H1 (cell line): ENCODE measurements around the gene BDP1. TPM values are rescaled to one million over a fixed set of nuclear protein-coding genes. Genes with fewer than 3 reads are reported as not detected.

Experiments used
- CTCF ChIA-PET: fragments of 300-600 bp; sonication (Branson Sonifier 250); formaldehyde crosslinking; loops from one replicate; lab custom pipeline; 2021; ENCODE audit not compliant: partially characterized antibody; lab: Charles Lee
- POLR2A ChIA-PET: fragments of 300-600 bp; sonication (Branson Sonifier 250); formaldehyde crosslinking; loops from one replicate; lab custom pipeline; 2021; ENCODE audit warnings: inconsistent platforms; ENCODE audit not compliant: partially characterized antibody; lab: Charles Lee
- DNase-seq, 2 experiments: peaks; one replicate each; pipeline versions ENCODE4 v3.0.0 to v3.0.0-alpha.2; 2010 to 2022; ENCODE audit warnings: low spot score in 2 of 2, low read depth in 1 of 2, mixed read lengths in 1 of 2
- FAIRE-seq: peaks from 2 replicates; lab custom pipeline; 2011; peaks lifted over from hg19 to GRCh38; lab: Jason Lieb, UNC
- H2AFZ ChIP-seq: 2 replicates; pipeline ENCODE4 v1.8.1; 2012; ENCODE audit warnings: low read length, inconsistent platforms
- H2AK5ac ChIP-seq: 2 replicates; pipeline ENCODE4 v1.6.1; 2013; ENCODE audit warnings: low read depth, low read length
- H2BK120ac ChIP-seq: replicated peaks from 2 replicates; pipeline ENCODE3; 2013; ENCODE audit warnings: low read depth, low read length, inconsistent platforms
- H2BK12ac ChIP-seq: 2 replicates; pipeline ENCODE4 v1.6.1; 2013; ENCODE audit warnings: low read depth, low read length
- H2BK15ac ChIP-seq: 2 replicates; pipeline ENCODE4 v1.6.1; 2013; ENCODE audit warnings: low read length
- H2BK20ac ChIP-seq: 2 replicates; pipeline ENCODE4 v1.6.1; 2013; ENCODE audit warnings: low read length
- H2BK5ac ChIP-seq: 2 replicates; pipeline ENCODE4 v1.6.1; 2013; ENCODE audit warnings: low read depth, low read length
- H3K14ac ChIP-seq: 2 replicates; pipeline ENCODE4 v1.6.1; 2013; ENCODE audit warnings: inconsistent platforms; ENCODE audit not compliant: insufficient read length
- H3K18ac ChIP-seq: 2 replicates; pipeline ENCODE4 v1.6.1; 2013; ENCODE audit warnings: low read length; ENCODE audit errors: extremely low read depth
- H3K23ac ChIP-seq: 2 replicates; pipeline ENCODE4 v1.6.1; 2013; ENCODE audit warnings: inconsistent platforms; ENCODE audit not compliant: insufficient read length
- H3K23me2 ChIP-seq: 2 replicates; pipeline ENCODE4 v1.6.1; 2013; ENCODE audit warnings: low read depth, low read length
- H3K27ac ChIP-seq: 2 replicates; pipeline ENCODE4 v1.6.1; 2011; ENCODE audit warnings: low read depth, low read length, inconsistent platforms
- H3K27me3 ChIP-seq, 4 experiments: replicated peaks in 1 of 4; 1 replicate in 1 of 4; 2 replicates in 3 of 4; pipeline versions ENCODE4 v1.6.1 to v1.8.1; 2011 to 2013; ENCODE audit warnings: low read length in 3 of 4, mild to moderate bottlenecking in 3 of 4, inconsistent platforms in 2 of 4, mixed read lengths in 2 of 4, moderate library complexity in 1 of 4; ENCODE audit not compliant: control insufficient read depth in 3 of 4, insufficient read depth in 3 of 4; ENCODE audit errors: extremely low read depth in 1 of 4
- H3K36me3 ChIP-seq, 4 experiments: 2 replicates each; pipeline versions ENCODE4 v1.6.1 to v1.8.1; 2011 to 2013; ENCODE audit warnings: mild to moderate bottlenecking in 4 of 4, low read length in 3 of 4, moderate library complexity in 2 of 4, control low read depth in 1 of 4, inconsistent platforms in 1 of 4; ENCODE audit not compliant: insufficient read depth in 4 of 4, control insufficient read depth in 2 of 4
- H3K4ac ChIP-seq: replicated peaks from 2 replicates; pipeline ENCODE3; 2013; ENCODE audit warnings: low read length, low read depth, mixed read lengths, inconsistent platforms; ENCODE audit not compliant: insufficient read length
- H3K4me1 ChIP-seq, 4 experiments: replicated peaks in 1 of 4; 1 replicate in 1 of 4; 2 replicates in 3 of 4; pipeline versions ENCODE4 v1.6.1 to v1.8.1; 2011 to 2013; ENCODE audit warnings: low read length in 3 of 4, inconsistent platforms in 2 of 4, mixed read lengths in 1 of 4; ENCODE audit not compliant: insufficient read depth in 4 of 4, control insufficient read depth in 3 of 4
- H3K4me2 ChIP-seq, 2 experiments: 2 replicates each; pipeline versions ENCODE4 v1.6.1 to v1.8.1; 2011 to 2013; ENCODE audit warnings: low read depth in 2 of 2, low read length in 2 of 2, control low read depth in 1 of 2, inconsistent platforms in 1 of 2, mild to moderate bottlenecking in 1 of 2; ENCODE audit not compliant: insufficient read depth in 1 of 2
- H3K4me3 ChIP-seq, 4 experiments: fragments of 200-600, 300-600 bp in 1 of 4; sonication (generic), shearing (Covaris generic), sonication (Bioruptor Twin) in 1 of 4; 2 replicates each; pipeline versions ENCODE4 v1.5.1 to v1.8.1; 2011 to 2016; ENCODE audit warnings: low read length in 4 of 4, low read depth in 3 of 4, control low read depth in 2 of 4, inconsistent platforms in 2 of 4, mild to moderate bottlenecking in 2 of 4, mixed read lengths in 1 of 4, moderate library complexity in 1 of 4; ENCODE audit not compliant: insufficient read depth in 2 of 4; ENCODE audit errors: extremely low read depth in 1 of 4
- H3K56ac ChIP-seq: replicated peaks from 2 replicates; pipeline ENCODE3; 2013; ENCODE audit warnings: low read depth, mild to moderate bottlenecking, mixed read lengths, low read length, inconsistent platforms; ENCODE audit not compliant: insufficient read length
- H3K79me1 ChIP-seq: 2 replicates; pipeline ENCODE4 v1.6.1; 2013; ENCODE audit warnings: low read depth, low read length, control low read depth
- H3K79me2 ChIP-seq, 2 experiments: 2 replicates each; pipeline versions ENCODE4 v1.6.1 to v1.8.1; 2012 to 2013; ENCODE audit warnings: low read length in 2 of 2, mild to moderate bottlenecking in 2 of 2, inconsistent platforms in 1 of 2; ENCODE audit not compliant: insufficient read depth in 2 of 2, control insufficient read depth in 1 of 2
- H3K9ac ChIP-seq, 4 experiments: replicated peaks in 1 of 4; 1 replicate in 1 of 4; 2 replicates in 3 of 4; pipeline versions ENCODE4 v1.6.1 to v1.8.1; 2011 to 2013; ENCODE audit warnings: low read depth in 3 of 4, low read length in 3 of 4, control low read depth in 2 of 4, mild to moderate bottlenecking in 2 of 4, moderate library complexity in 2 of 4, inconsistent platforms in 1 of 4; ENCODE audit errors: extremely low read depth in 1 of 4
- H3K9me3 ChIP-seq, 2 experiments: 2 replicates each; pipeline versions ENCODE4 v1.6.1 to v1.8.1; 2012 to 2013; ENCODE audit warnings: mild to moderate bottlenecking in 2 of 2, moderate library complexity in 2 of 2, control low read depth in 1 of 2, inconsistent platforms in 1 of 2, low read depth in 1 of 2, low read length in 1 of 2, mixed read lengths in 1 of 2; ENCODE audit not compliant: insufficient read depth in 2 of 2
- H4K20me1 ChIP-seq, 2 experiments: replicated peaks in 1 of 2; 2 replicates each; pipeline versions ENCODE3 to v1.8.1; 2011 to 2013; ENCODE audit warnings: inconsistent platforms in 2 of 2, low read length in 2 of 2, mild to moderate bottlenecking in 1 of 2; ENCODE audit not compliant: insufficient read depth in 2 of 2, control insufficient read depth in 1 of 2
- H4K5ac ChIP-seq: 2 replicates; pipeline ENCODE4 v1.6.1; 2013; ENCODE audit warnings: low read length, low read depth, mixed read lengths, inconsistent platforms; ENCODE audit not compliant: insufficient read length
- H4K8ac ChIP-seq: 2 replicates; pipeline ENCODE4 v1.8.0; 2013; ENCODE audit warnings: mild to moderate bottlenecking, moderate library complexity, low read length, inconsistent platforms; ENCODE audit not compliant: insufficient read depth; ENCODE audit errors: extremely low read depth
- H4K91ac ChIP-seq: replicated peaks from 2 replicates; pipeline ENCODE3; 2013; ENCODE audit warnings: low read length, mixed read lengths, inconsistent platforms; ENCODE audit not compliant: insufficient read length
- BRCA1 ChIP-seq: IDR thresholded peaks from 2 replicates; pipeline ENCODE4 v1.6.1; 2012; ENCODE audit warnings: low read depth, low read length, improper control_type of control experiment
- GABPA ChIP-seq: IDR thresholded peaks from 2 replicates; pipeline ENCODE4 v1.6.1; 2011; ENCODE audit warnings: mild to moderate bottlenecking, low read length, moderate library complexity, borderline replicate concordance; ENCODE audit not compliant: insufficient read depth
- HDAC6 ChIP-seq: IDR thresholded peaks from one replicate; pipeline ENCODE4 v1.7.1; 2012; ENCODE audit warnings: low read depth, mild to moderate bottlenecking, inconsistent platforms, low read length, moderate library complexity
- JUN ChIP-seq: IDR thresholded peaks from 2 replicates; pipeline ENCODE4 v1.6.1; 2011; ENCODE audit warnings: low read depth, mild to moderate bottlenecking, improper control_type of control experiment, low read length
- NRF1 ChIP-seq: IDR thresholded peaks from 2 replicates; pipeline ENCODE4 v1.6.1; 2011; ENCODE audit warnings: mild to moderate bottlenecking, low read depth, low read length, improper control_type of control experiment
- RAD21 ChIP-seq, 2 experiments: IDR thresholded peaks in 1 of 2; conservative IDR thresholded peaks in 1 of 2; 2 replicates each; pipeline ENCODE4 v1.6.1; 2011; ENCODE audit warnings: low read depth in 2 of 2, low read length in 2 of 2, improper control_type of control experiment in 1 of 2, inconsistent platforms in 1 of 2, mild to moderate bottlenecking in 1 of 2, moderate library complexity in 1 of 2
- SIN3A ChIP-seq, 2 experiments: IDR thresholded peaks in 1 of 2; conservative IDR thresholded peaks in 1 of 2; 2 replicates each; pipeline ENCODE4 v1.6.1; 2011 to 2012; ENCODE audit warnings: low read length in 2 of 2, improper control_type of control experiment in 1 of 2, low read depth in 1 of 2, mild to moderate bottlenecking in 1 of 2
- SP1 ChIP-seq: IDR thresholded peaks from 2 replicates; pipeline ENCODE4 v1.6.1; 2011; ENCODE audit warnings: low read depth, low read length
- SP4 ChIP-seq: IDR thresholded peaks from 2 replicates; pipeline ENCODE4 v1.6.1; 2012; ENCODE audit warnings: low read length, inconsistent platforms
- SRF ChIP-seq: IDR thresholded peaks from 2 replicates; pipeline ENCODE4 v1.6.1; 2011; ENCODE audit warnings: mild to moderate bottlenecking, low read depth, low read length, moderate library complexity
- TAF1 ChIP-seq: IDR thresholded peaks from 2 replicates; pipeline ENCODE4 v1.6.1; 2011; ENCODE audit warnings: mild to moderate bottlenecking, low read depth, low read length
- TBP ChIP-seq: IDR thresholded peaks from 2 replicates; pipeline ENCODE4 v1.6.1; 2011; ENCODE audit warnings: low read depth, low read length, improper control_type of control experiment
- ZNF274 ChIP-seq: IDR thresholded peaks from 2 replicates; pipeline ENCODE4 v1.7.0; 2012; ENCODE audit warnings: low read length, borderline replicate concordance; ENCODE audit errors: extremely low read depth
- WGBS, 2 experiments: shearing (Covaris generic) in 1 of 2; methylation state at CpG; one replicate each; pipeline versions ENCODE4 v1.1.6 to v1.1.7; 2013 to 2015; ENCODE audit warnings: low lambda C conversion rate in 2 of 2, mixed read lengths in 2 of 2, inconsistent platforms in 1 of 2, low coverage in 1 of 2, missing lambda C conversion rate in 1 of 2; ENCODE audit not compliant: insufficient replicate concordance in 2 of 2, insufficient coverage in 1 of 2, insufficient read length in 1 of 2; ENCODE audit errors: extremely low coverage in 1 of 2, missing lambda C conversion rate in 1 of 2; 5-methylcytosine and 5-hydroxymethylcytosine counted together
- polyA plus RNA-seq, 7 experiments: library from polyadenylated mRNA; depleted of rRNA in 3 of 7; stranded (reverse) in 5 of 7; unstranded in 2 of 7; fragments of >200 nt in 5 of 7; fragments of 200-250 nt in 2 of 7; gene quantifications; 1 replicate in 5 of 7; 2 replicates in 1 of 7; 4 replicates in 1 of 7; pipeline versions ENCODE4 v1.2.1 to v1.2.3, GENCODE V29; 2011 to 2013; ENCODE audit warnings: missing spikeins in 2 of 7, mixed read lengths in 2 of 7
- total RNA-seq: library from RNA; stranded (reverse); fragmentation: NEBNext Ultra II Directional; extraction: Animal tissue kit (Norgen Biotek cat#: 25700); gene quantifications from 2 replicates; pipeline ENCODE4 v1.2.1, GENCODE V29; 2021
- TF ChIP-seq, protein P1 (sequence below): IDR thresholded peaks from 2 replicates; pipeline ENCODE4 v1.6.1; 2012; ENCODE audit warnings: inconsistent platforms

BDP1 gene
- total and polyA plus RNA-seq, 2 of the 8 experiments (the other 6 are each of a cell fraction or from before 2014, with no cell fraction given) = 4.7 to 32.1 TPM

DNA sequence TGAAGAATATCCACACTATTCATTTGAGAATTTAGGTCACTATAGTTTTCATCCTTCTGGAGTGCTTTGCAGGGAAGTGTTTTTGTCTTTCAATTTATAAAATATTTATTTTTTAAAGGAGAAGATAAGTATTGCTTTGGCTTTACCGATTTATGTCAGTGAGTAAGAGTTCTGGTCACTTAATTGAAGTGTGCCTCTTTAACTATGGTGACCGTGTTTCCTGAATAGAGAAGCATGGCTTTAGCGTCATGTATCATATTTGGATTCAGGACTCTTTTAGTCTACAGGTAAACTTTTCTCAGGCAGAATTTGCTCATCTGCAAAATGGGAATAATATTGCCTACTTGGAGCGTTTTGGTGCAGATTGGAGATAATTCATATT is 902 bp downstream of the BDP1 start:
- H2AK5ac ChIP-seq = no peak overlapping the region
- no peaks in the 10 kb centered on the region for H3K79me1 ChIP-seq
- POLR2A ChIA-PET = interaction anchor here (1.3 to 1.5 kb wide), 4 partner anchors 20 to 130 kb away, joined by 3 to 6 read pairs (median 4); partner anchors contain the start of gene MCCC2
- no peak overlapping the region for H4K91ac ChIP-seq
- H3K27me3 ChIP-seq = no peaks in the 10 kb centered on the region
- H3K4me2 ChIP-seq = peak overlapping the region; percentile 75 to 77
- no peaks in the 10 kb centered on the region; a peak in 1 of 7 replicates for H3K4me1 ChIP-seq
- H3K4ac ChIP-seq = no peak overlapping the region
- H2BK5ac ChIP-seq = no peak overlapping the region
- H2BK15ac ChIP-seq = no peak overlapping the region
- H3K79me2 ChIP-seq = peaks cover 6 to 35% of the 10 kb centered on the region in 2 experiments; a peak in 3 of 4 replicates
- H2BK120ac ChIP-seq = no peak overlapping the region
- H3K9ac ChIP-seq = peak overlapping the region; percentile 80 to 93 (median 92)
- H2BK20ac ChIP-seq = no peak overlapping the region
- H3K36me3 ChIP-seq = peaks cover 7 to 29% (median 16%) of the 10 kb centered on the region in 4 experiments; a peak in 6 of 8 replicates
- 25% methylated on average over 4 of the region's 4 CpGs; no CpG with 5 or more reads in 1 of the 2 experiments for WGBS, 2 experiments
- FAIRE-seq (no peak), DNase-seq (no peak)
- no peak overlapping the region; the same call in 1 of the 2 replicates for H2AFZ ChIP-seq
- no peak overlapping the region for H3K14ac ChIP-seq
- no peaks in the 10 kb centered on the region for H3K9me3 ChIP-seq
- H4K8ac ChIP-seq = no peak overlapping the region
- peaks cover 2% of the 10 kb centered on the region; the same call in 1 of the 2 replicates for H3K23me2 ChIP-seq
- H3K23ac ChIP-seq = no peak overlapping the region
- no peak overlapping the region for H3K56ac ChIP-seq
- no peak overlapping the region for H2BK12ac ChIP-seq
- CTCF ChIA-PET = no interaction called here
- H4K20me1 ChIP-seq = no peaks in the 10 kb centered on the region
- no peak overlapping the region for H4K5ac ChIP-seq
- peak overlapping the region; percentile 93 to 98 (median 98) for H3K4me3 ChIP-seq
- no peak overlapping the region; the same call in 1 of the 2 replicates for H3K27ac ChIP-seq
- no peak overlapping the region for H3K18ac ChIP-seq
- TF ChIP-seq NRF1 (no peak), SP1 (no peak), GABPA (no peak), TAF1 (no peak), TBP (no peak), HDAC6 (no peak), ZNF274 (no peak), BRCA1 (no peak), SP4 (no peak), SRF (no peak), RAD21 (IDR thresholded peaks at IDR 0.05 in 1 of 2, conservative IDR thresholded peaks at IDR 0.05 in 1 of 2; ENCODE audit: low read depth in 2 of 2, low read length in 2 of 2) (no peak), JUN (no peak), SIN3A (conservative IDR thresholded peaks at IDR 0.05 in 1 of 2, IDR thresholded peaks at IDR 0.05 in 1 of 2; ENCODE audit: low read depth in 1 of 2, low read length in 2 of 2) (no peak)
- TF ChIP-seq, protein P1, sequence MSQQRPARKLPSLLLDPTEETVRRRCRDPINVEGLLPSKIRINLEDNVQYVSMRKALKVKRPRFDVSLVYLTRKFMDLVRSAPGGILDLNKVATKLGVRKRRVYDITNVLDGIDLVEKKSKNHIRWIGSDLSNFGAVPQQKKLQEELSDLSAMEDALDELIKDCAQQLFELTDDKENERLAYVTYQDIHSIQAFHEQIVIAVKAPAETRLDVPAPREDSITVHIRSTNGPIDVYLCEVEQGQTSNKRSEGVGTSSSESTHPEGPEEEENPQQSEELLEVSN = no peak
